Measurements from ENCODE around the gene PTPRD. TPM values are rescaled to one million over a fixed set of nuclear protein-coding genes. Genes with fewer than 3 reads are reported as not detected.

The PTPRD gene
- total RNA-seq, 1 donor from 2014 or later = 75.7 TPM

DNA sequence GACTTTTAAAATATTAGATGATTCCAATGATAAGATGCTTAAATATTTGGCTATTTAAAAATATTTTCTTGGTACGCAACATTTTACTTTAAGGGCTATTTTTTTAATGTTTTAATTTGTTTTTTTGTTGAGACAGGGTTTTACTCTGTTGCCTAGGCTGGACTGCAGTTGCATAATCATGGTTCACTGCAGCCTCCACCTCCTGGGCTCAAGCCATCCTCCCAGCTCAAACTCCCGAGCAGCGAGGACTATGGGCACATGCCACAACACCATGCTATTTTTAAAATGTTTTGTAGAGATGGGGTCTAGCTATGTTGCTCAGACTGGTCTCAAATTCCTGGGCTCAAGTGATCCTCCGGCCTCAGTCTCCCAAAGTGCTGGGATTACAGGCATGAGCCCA lies 1963.0 kb downstream of the PTPRD start:
- Histone ChIP-seq H3K27ac (ENCODE audit: low read depth, low read length) (no peak overlapping the region), H3K27me3 (ENCODE audit: control insufficient read depth in 3 of 3, insufficient read depth in 3 of 3, low read length in 3 of 3) (no peaks in the 10 kb centered on the region), H3K36me3 (ENCODE audit: control insufficient read depth in 3 of 3, insufficient read depth in 3 of 3, low read length in 3 of 3) (no peaks in the 10 kb centered on the region), H3K4me1 (ENCODE audit: control insufficient read depth in 3 of 3, insufficient read depth in 3 of 3, low read length in 3 of 3) (peaks cover 0 to 6% (median 0%) of the 10 kb centered on the region in 3 donors), H3K4me3 (ENCODE audit: low read length in 3 of 3) (no peak overlapping the region), H3K9me3 (ENCODE audit: control insufficient read depth in 3 of 3, low read length in 3 of 3) (no peaks in the 10 kb centered on the region), H3K9ac (ENCODE audit: low read depth in 1 of 3, low read length in 3 of 3) (no peak overlapping the region)

DNA sequence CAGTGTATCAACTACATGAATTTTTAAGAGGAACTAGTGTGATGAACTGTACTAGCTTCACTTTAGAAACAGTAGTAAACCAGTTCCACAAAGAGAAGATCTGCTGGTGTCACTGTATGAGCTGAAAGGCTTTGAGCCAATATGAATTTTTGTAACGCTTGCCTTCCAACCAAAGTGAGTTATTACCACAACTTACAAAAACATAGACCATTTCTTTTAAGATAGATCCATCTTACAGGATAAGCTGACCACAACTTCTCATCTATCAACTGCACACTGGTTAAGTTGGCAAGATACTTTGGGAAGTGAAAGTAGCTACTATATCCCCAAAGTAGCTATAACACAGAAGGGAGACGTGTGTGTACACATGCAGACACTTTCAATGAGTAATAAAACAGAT lies 1963.6 kb downstream of the PTPRD start:
- H3K36me3 ChIP-seq (ENCODE audit: control insufficient read depth in 3 of 3, insufficient read depth in 3 of 3, low read length in 3 of 3) = no peaks in the 10 kb centered on the region
- H3K4me3 ChIP-seq (ENCODE audit: low read length in 3 of 3) = no peak overlapping the region
- H3K4me1 ChIP-seq (ENCODE audit: control insufficient read depth in 3 of 3, insufficient read depth in 3 of 3, low read length in 3 of 3) = peaks cover 0 to 6% (median 0%) of the 10 kb centered on the region in 3 donors
- no peak overlapping the region for H3K9ac ChIP-seq (ENCODE audit: low read depth in 1 of 3, low read length in 3 of 3)
- no peaks in the 10 kb centered on the region for H3K27me3 ChIP-seq (ENCODE audit: control insufficient read depth in 3 of 3, insufficient read depth in 3 of 3, low read length in 3 of 3)
- no peaks in the 10 kb centered on the region for H3K9me3 ChIP-seq (ENCODE audit: control insufficient read depth in 3 of 3, low read length in 3 of 3)
- H3K27ac ChIP-seq (ENCODE audit: low read depth, low read length) = no peak overlapping the region

DNA sequence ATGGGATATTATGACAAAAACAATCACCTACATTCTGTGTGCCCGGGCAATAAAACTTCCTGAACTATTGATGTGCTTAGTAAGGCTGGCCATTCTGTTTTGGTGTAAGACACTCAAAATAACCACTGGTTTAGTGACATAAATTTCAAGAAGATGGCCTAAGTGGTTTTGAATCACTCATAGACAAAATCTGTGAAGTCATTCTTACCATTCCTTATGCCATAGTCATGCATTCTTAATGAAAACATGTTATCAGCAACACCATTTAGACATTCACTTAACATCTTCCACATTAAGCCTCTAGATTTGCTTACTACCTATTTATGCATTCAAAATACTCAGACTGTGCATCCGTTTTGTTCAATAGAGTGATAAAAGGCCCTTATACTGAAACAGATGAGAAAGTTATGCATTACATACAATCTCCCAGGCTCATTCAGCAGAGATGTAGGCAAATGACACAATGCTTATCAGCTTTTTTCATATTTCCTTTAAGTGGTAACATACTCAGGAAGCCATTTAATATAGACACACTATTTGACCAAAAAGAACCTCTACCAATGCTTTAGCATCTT lies 1964.4 kb downstream of the PTPRD start:
- no peak overlapping the region for H3K4me3 ChIP-seq (ENCODE audit: low read length in 3 of 3)
- no peaks in the 10 kb centered on the region for H3K9me3 ChIP-seq (ENCODE audit: control insufficient read depth in 3 of 3, low read length in 3 of 3)

GRCh38 chr9:8647824-8648223 lies 1965.0 kb downstream of the PTPRD start:
- Histone ChIP-seq H3K36me3 (ENCODE audit: control insufficient read depth in 3 of 3, insufficient read depth in 3 of 3, low read length in 3 of 3) (no peaks in the 10 kb centered on the region), H3K4me3 (ENCODE audit: low read length in 3 of 3) (no peak overlapping the region), H3K4me1 (ENCODE audit: control insufficient read depth in 3 of 3, insufficient read depth in 3 of 3, low read length in 3 of 3) (peaks cover 0 to 6% (median 0%) of the 10 kb centered on the region in 3 donors), H3K9me3 (ENCODE audit: control insufficient read depth in 3 of 3, low read length in 3 of 3) (no peaks in the 10 kb centered on the region), H3K9ac (ENCODE audit: low read depth in 1 of 3, low read length in 3 of 3) (no peak overlapping the region), H3K27me3 (ENCODE audit: control insufficient read depth in 3 of 3, insufficient read depth in 3 of 3, low read length in 3 of 3) (no peaks in the 10 kb centered on the region), H3K27ac (ENCODE audit: low read depth, low read length) (no peak overlapping the region)

More for the DNA sequence above, 1964.4 kb downstream of the PTPRD start:
- Histone ChIP-seq H3K27ac (ENCODE audit: low read depth, low read length) (no peak overlapping the region), H3K27me3 (ENCODE audit: control insufficient read depth in 3 of 3, insufficient read depth in 3 of 3, low read length in 3 of 3) (no peaks in the 10 kb centered on the region), H3K36me3 (ENCODE audit: control insufficient read depth in 3 of 3, insufficient read depth in 3 of 3, low read length in 3 of 3) (no peaks in the 10 kb centered on the region), H3K4me1 (ENCODE audit: control insufficient read depth in 3 of 3, insufficient read depth in 3 of 3, low read length in 3 of 3) (peaks cover 0 to 6% (median 0%) of the 10 kb centered on the region in 3 donors), H3K9ac (ENCODE audit: low read depth in 1 of 3, low read length in 3 of 3) (no peak overlapping the region)

GRCh38 chr9:8644571-8644970 lies 1968.2 kb downstream of the PTPRD start:
- Histone ChIP-seq H3K4me1 (ENCODE audit: control insufficient read depth in 3 of 3, insufficient read depth in 3 of 3, low read length in 3 of 3) (no peaks in the 10 kb centered on the region), H3K4me3 (ENCODE audit: low read length in 3 of 3) (no peak overlapping the region), H3K27ac (ENCODE audit: low read depth, low read length) (no peak overlapping the region)

GRCh38 chr9:8643896-8644295 lies 1968.9 kb downstream of the PTPRD start:
- H3K27me3 ChIP-seq (ENCODE audit: control insufficient read depth in 3 of 3, insufficient read depth in 3 of 3, low read length in 3 of 3) = no peaks in the 10 kb centered on the region
- no peaks in the 10 kb centered on the region for H3K36me3 ChIP-seq (ENCODE audit: control insufficient read depth in 3 of 3, insufficient read depth in 3 of 3, low read length in 3 of 3)
- no peak overlapping the region for H3K4me3 ChIP-seq (ENCODE audit: low read length in 3 of 3)
- no peaks in the 10 kb centered on the region for H3K9me3 ChIP-seq (ENCODE audit: control insufficient read depth in 3 of 3, low read length in 3 of 3)
- no peak overlapping the region for H3K27ac ChIP-seq (ENCODE audit: low read depth, low read length)
- H3K9ac ChIP-seq (ENCODE audit: low read depth in 1 of 3, low read length in 3 of 3) = no peak overlapping the region
- no peaks in the 10 kb centered on the region for H3K4me1 ChIP-seq (ENCODE audit: control insufficient read depth in 3 of 3, insufficient read depth in 3 of 3, low read length in 3 of 3)

More at GRCh38 chr9:8644571-8644970, 1968.2 kb downstream of the PTPRD start:
- H3K27me3 ChIP-seq (ENCODE audit: control insufficient read depth in 3 of 3, insufficient read depth in 3 of 3, low read length in 3 of 3) = no peaks in the 10 kb centered on the region
- H3K9me3 ChIP-seq (ENCODE audit: control insufficient read depth in 3 of 3, low read length in 3 of 3) = no peaks in the 10 kb centered on the region
- H3K36me3 ChIP-seq (ENCODE audit: control insufficient read depth in 3 of 3, insufficient read depth in 3 of 3, low read length in 3 of 3) = no peaks in the 10 kb centered on the region
- H3K9ac ChIP-seq (ENCODE audit: low read depth in 1 of 3, low read length in 3 of 3) = no peak overlapping the region

GRCh38 chr9:8643464-8643863 lies 1969.3 kb downstream of the PTPRD start:
- H3K9me3 ChIP-seq (ENCODE audit: control insufficient read depth in 3 of 3, low read length in 3 of 3) = no peaks in the 10 kb centered on the region
- no peaks in the 10 kb centered on the region for H3K4me1 ChIP-seq (ENCODE audit: control insufficient read depth in 3 of 3, insufficient read depth in 3 of 3, low read length in 3 of 3)
- no peak overlapping the region for H3K4me3 ChIP-seq (ENCODE audit: low read length in 3 of 3)
- H3K36me3 ChIP-seq (ENCODE audit: control insufficient read depth in 3 of 3, insufficient read depth in 3 of 3, low read length in 3 of 3) = no peaks in the 10 kb centered on the region
- H3K9ac ChIP-seq (ENCODE audit: low read depth in 1 of 3, low read length in 3 of 3) = no peak overlapping the region
- H3K27me3 ChIP-seq (ENCODE audit: control insufficient read depth in 3 of 3, insufficient read depth in 3 of 3, low read length in 3 of 3) = no peaks in the 10 kb centered on the region
- H3K27ac ChIP-seq (ENCODE audit: low read depth, low read length) = no peak overlapping the region

- Histone ChIP-seq H3K4me1 (ENCODE audit: control insufficient read depth in 3 of 3, insufficient read depth in 3 of 3, low read length in 3 of 3) (no peaks in the 10 kb centered on the region), H3K27ac (ENCODE audit: low read depth, low read length) (no peak overlapping the region), H3K36me3 (ENCODE audit: control insufficient read depth in 3 of 3, insufficient read depth in 3 of 3, low read length in 3 of 3) (no peaks in the 10 kb centered on the region), H3K27me3 (ENCODE audit: control insufficient read depth in 3 of 3, insufficient read depth in 3 of 3, low read length in 3 of 3) (no peaks in the 10 kb centered on the region), H3K9ac (ENCODE audit: low read depth in 1 of 3, low read length in 3 of 3) (no peak overlapping the region), H3K4me3 (ENCODE audit: low read length in 3 of 3) (no peak overlapping the region), H3K9me3 (ENCODE audit: control insufficient read depth in 3 of 3, low read length in 3 of 3) (no peaks in the 10 kb centered on the region)
Observed at GRCh38 chr9:8640761-8641160, 1972.0 kb downstream of the PTPRD start.

DNA sequence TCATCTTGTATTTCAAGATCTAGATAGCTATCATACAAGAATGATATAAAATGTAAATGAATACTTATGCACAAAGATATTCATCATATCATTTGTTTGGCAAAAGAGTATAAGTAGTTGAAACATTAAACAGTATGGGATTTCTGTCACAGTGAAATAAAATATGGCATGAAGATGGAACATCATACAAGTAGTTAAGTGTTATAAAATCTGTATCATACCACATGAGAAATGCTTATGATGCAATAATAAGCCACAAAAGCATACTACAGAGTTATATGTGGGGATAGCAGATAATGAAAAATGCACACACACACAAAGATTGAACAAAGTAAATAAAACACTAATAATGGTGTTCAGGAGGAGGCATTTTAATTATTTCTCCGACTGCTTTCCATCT lies 1975.2 kb downstream of the PTPRD start:
- no peak overlapping the region for H3K9ac ChIP-seq (ENCODE audit: low read depth in 1 of 3, low read length in 3 of 3)
- no peaks in the 10 kb centered on the region for H3K9me3 ChIP-seq (ENCODE audit: control insufficient read depth in 3 of 3, low read length in 3 of 3)
- H3K36me3 ChIP-seq (ENCODE audit: control insufficient read depth in 3 of 3, insufficient read depth in 3 of 3, low read length in 3 of 3) = no peaks in the 10 kb centered on the region
- H3K4me1 ChIP-seq (ENCODE audit: control insufficient read depth in 3 of 3, insufficient read depth in 3 of 3, low read length in 3 of 3) = no peaks in the 10 kb centered on the region
- H3K27me3 ChIP-seq (ENCODE audit: control insufficient read depth in 3 of 3, insufficient read depth in 3 of 3, low read length in 3 of 3) = no peaks in the 10 kb centered on the region
- no peak overlapping the region for H3K27ac ChIP-seq (ENCODE audit: low read depth, low read length)
- H3K4me3 ChIP-seq (ENCODE audit: low read length in 3 of 3) = no peak overlapping the region

DNA sequence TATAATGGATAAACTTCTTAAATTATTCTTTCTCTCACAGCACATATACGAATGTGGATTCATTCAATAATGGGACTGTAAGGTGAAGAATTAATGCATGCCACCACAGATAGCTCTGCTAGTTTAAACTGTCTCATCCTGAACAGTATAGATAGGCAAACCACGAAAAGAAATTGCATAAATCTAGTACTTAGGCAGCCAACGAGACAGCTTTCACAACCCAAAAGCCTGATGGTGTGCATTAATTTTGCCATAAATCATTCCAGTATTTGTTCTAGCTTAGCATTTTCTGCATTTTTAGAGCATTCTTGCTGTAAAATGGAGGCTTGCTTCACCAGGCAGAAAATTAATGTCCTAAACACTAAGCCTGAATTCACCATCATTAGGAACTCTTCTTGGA lies 1979.0 kb downstream of the PTPRD start:
- Histone ChIP-seq H3K27me3 (ENCODE audit: control insufficient read depth in 3 of 3, insufficient read depth in 3 of 3, low read length in 3 of 3) (no peaks in the 10 kb centered on the region), H3K4me3 (ENCODE audit: low read length in 3 of 3) (no peak overlapping the region)

More for the DNA sequence above, 1979.0 kb downstream of the PTPRD start:
- Histone ChIP-seq H3K9ac (ENCODE audit: low read depth in 1 of 3, low read length in 3 of 3) (no peak overlapping the region), H3K27ac (ENCODE audit: low read depth, low read length) (no peak overlapping the region), H3K4me1 (ENCODE audit: control insufficient read depth in 3 of 3, insufficient read depth in 3 of 3, low read length in 3 of 3) (no peaks in the 10 kb centered on the region), H3K36me3 (ENCODE audit: control insufficient read depth in 3 of 3, insufficient read depth in 3 of 3, low read length in 3 of 3) (no peaks in the 10 kb centered on the region), H3K9me3 (ENCODE audit: control insufficient read depth in 3 of 3, low read length in 3 of 3) (no peaks in the 10 kb centered on the region)
